Karpas-422 (cell line): ENCODE measurements around the gene NFYC. TPM values are rescaled to one million over a fixed set of nuclear protein-coding genes. Genes with fewer than 3 reads are reported as not detected.
A peak's percentile ranks its signal among the peaks of the same experiment; 100 is the strongest.

Experiments
- DNase-seq: peaks from one replicate; pipeline ENCODE4 v3.0.0-alpha.2; 2015
- H2AFZ ChIP-seq: fragments of 200-600 bp; sonication (generic); 2 replicates; pipeline ENCODE4 v1.6.1; 2014; ENCODE audit warnings: antibody characterized with exemption, low read length, mixed read lengths
- H3K27ac ChIP-seq: fragments of 200-600 bp; sonication (generic); 2 replicates; pipeline ENCODE4 v1.5.1; 2014; ENCODE audit warnings: mild to moderate bottlenecking, low read length, moderate library complexity
- H3K27me3 ChIP-seq: fragments of 200-600 bp; sonication (generic); 2 replicates; pipeline ENCODE4 v1.6.1; 2014; ENCODE audit warnings: low read length, mixed read lengths
- H3K36me3 ChIP-seq: fragments of 200-600 bp; sonication (generic); 2 replicates; pipeline ENCODE4 v1.6.1; 2014; ENCODE audit warnings: low read length, mixed read lengths; ENCODE audit not compliant: insufficient read depth
- H3K4me1 ChIP-seq: fragments of 200-600 bp; sonication (generic); 2 replicates; pipeline ENCODE4 v1.6.1; 2014; ENCODE audit warnings: mild to moderate bottlenecking, low read length, mixed read lengths
- H3K4me2 ChIP-seq: fragments of 200-600 bp; sonication (generic); 2 replicates; pipeline ENCODE4 v1.6.1; 2014; ENCODE audit warnings: low read length, low read depth, mild to moderate bottlenecking; ENCODE audit not compliant: poor library complexity, severe bottlenecking
- H3K4me3 ChIP-seq: fragments of 200-600 bp; sonication (generic); 2 replicates; pipeline ENCODE4 v1.5.1; 2014; ENCODE audit warnings: mild to moderate bottlenecking, antibody characterized with exemption, low read length, mixed read lengths
- H3K79me2 ChIP-seq: fragments of 200-600 bp; sonication (generic); 2 replicates; pipeline ENCODE4 v1.6.1; 2014; ENCODE audit warnings: mild to moderate bottlenecking, low read length, mixed read lengths
- H3K9ac ChIP-seq: fragments of 200-600 bp; sonication (generic); 2 replicates; pipeline ENCODE4 v1.6.0; 2014; ENCODE audit warnings: low read length
- H3K9me2 ChIP-seq: fragments of 200-600 bp; sonication (generic), shearing (Covaris generic); replicated peaks from 2 replicates; pipeline ENCODE4 v1.6.0; 2014; ENCODE audit warnings: mild to moderate bottlenecking, low read length, moderate library complexity; ENCODE audit not compliant: insufficient read depth
- H3K9me3 ChIP-seq: fragments of 300-700, 200-600 bp; sonication (generic); 2 replicates; pipeline ENCODE4 v1.6.1; 2014; ENCODE audit warnings: low read length, mixed read lengths
- H4K20me1 ChIP-seq: fragments of 200-600 bp; sonication (generic); 2 replicates; pipeline ENCODE4 v1.6.1; 2014; ENCODE audit warnings: mild to moderate bottlenecking, antibody characterized with exemption, low read length, low read depth; ENCODE audit not compliant: insufficient read depth
- total RNA-seq: library from RNA; depleted of rRNA; stranded (reverse); fragments of >200 nt; shearing (Covaris generic); gene quantifications from 2 replicates; pipeline ENCODE4 v1.2.3, GENCODE V29; 2014; ENCODE audit warnings: low replicate concordance

NFYC gene
- total RNA-seq, 1 experiment from 2014 or later, result 62.6 TPM

- no peaks in the 10 kb centered on the region for H3K9me2 ChIP-seq
- H3K36me3 ChIP-seq, result no peaks in the 10 kb centered on the region
- peaks cover 7% of the 10 kb centered on the region; the same call in 1 of the 2 replicates for H4K20me1 ChIP-seq
- H3K4me1 ChIP-seq, result peaks cover 35% of the 10 kb centered on the region
- H3K27me3 ChIP-seq, result no peaks in the 10 kb centered on the region
- no peak overlapping the region for H3K4me2 ChIP-seq
- H2AFZ ChIP-seq, result no peak overlapping the region
- no peak for DNase-seq
- H3K79me2 ChIP-seq, result no peaks in the 10 kb centered on the region
- H3K27ac ChIP-seq, result no peak overlapping the region
- no peak overlapping the region for H3K9ac ChIP-seq
- no peak overlapping the region for H3K4me3 ChIP-seq
- no peaks in the 10 kb centered on the region for H3K9me3 ChIP-seq
These were observed 29.4 kb upstream of the NFYC start for GRCh38 chr1:40662151-40662550.

GRCh38 chr1:40662864-40663263 is 28.6 kb upstream of the NFYC start:
- peaks cover 40% of the 10 kb centered on the region for H3K4me1 ChIP-seq
- no peaks in the 10 kb centered on the region for H3K27me3 ChIP-seq
- H3K9ac ChIP-seq, result no peak overlapping the region
- H4K20me1 ChIP-seq, result peaks cover 7% of the 10 kb centered on the region; the same call in 1 of the 2 replicates
- no peak for DNase-seq
- H3K27ac ChIP-seq, result no peak overlapping the region
- no peaks in the 10 kb centered on the region for H3K36me3 ChIP-seq
- no peaks in the 10 kb centered on the region for H3K9me3 ChIP-seq
- H2AFZ ChIP-seq, result no peak overlapping the region
- no peak overlapping the region for H3K4me3 ChIP-seq
- H3K9me2 ChIP-seq, result no peaks in the 10 kb centered on the region
- no peaks in the 10 kb centered on the region for H3K79me2 ChIP-seq
- no peak overlapping the region for H3K4me2 ChIP-seq

GRCh38 chr1:40663324-40664166 is 28.0 kb upstream of the NFYC start:
- no peaks in the 10 kb centered on the region for H3K79me2 ChIP-seq
- no peaks in the 10 kb centered on the region for H3K9me2 ChIP-seq
- no peak overlapping the region for H3K4me2 ChIP-seq
- H3K36me3 ChIP-seq, result no peaks in the 10 kb centered on the region
- no peak overlapping the region for H3K9ac ChIP-seq
- H3K27me3 ChIP-seq, result no peaks in the 10 kb centered on the region
- H3K4me1 ChIP-seq, result peaks cover 41% of the 10 kb centered on the region
- no peaks in the 10 kb centered on the region for H3K9me3 ChIP-seq
- DNase-seq, result no peak
- no peak overlapping the region for H2AFZ ChIP-seq
- peaks cover 7% of the 10 kb centered on the region; the same call in 1 of the 2 replicates for H4K20me1 ChIP-seq
- H3K27ac ChIP-seq, result no peak overlapping the region
- no peak overlapping the region for H3K4me3 ChIP-seq

- Histone ChIP-seq H3K9ac (no peak overlapping the region), H3K4me3 (no peak overlapping the region), H3K27ac (no peak overlapping the region), H3K9me2 (no peaks in the 10 kb centered on the region), H3K79me2 (no peaks in the 10 kb centered on the region), H4K20me1 (peaks cover 7% of the 10 kb centered on the region; the same call in 1 of the 2 replicates), H3K36me3 (no peaks in the 10 kb centered on the region), H3K27me3 (no peaks in the 10 kb centered on the region), H3K9me3 (no peaks in the 10 kb centered on the region), H3K4me2 (no peak overlapping the region), H2AFZ (no peak overlapping the region), H3K4me1 (peaks cover 44% of the 10 kb centered on the region)
- DNase-seq, result no peak
These were observed 27.4 kb upstream of the NFYC start for GRCh38 chr1:40664167-40664537.

- no peaks in the 10 kb centered on the region for H3K79me2 ChIP-seq
- peaks cover 44% of the 10 kb centered on the region for H3K4me1 ChIP-seq
- H3K9ac ChIP-seq, result peak overlapping the region; percentile 66
- peaks cover 7% of the 10 kb centered on the region; the same call in 1 of the 2 replicates for H4K20me1 ChIP-seq
- H3K27me3 ChIP-seq, result no peaks in the 10 kb centered on the region
- peak overlapping the region; percentile 77 for H3K4me2 ChIP-seq
- no peaks in the 10 kb centered on the region for H3K9me2 ChIP-seq
- peak overlapping the region; percentile 60; the same call in 1 of the 2 replicates for H3K4me3 ChIP-seq
- no peaks in the 10 kb centered on the region for H3K36me3 ChIP-seq
- no peak overlapping the region for H3K27ac ChIP-seq
- H2AFZ ChIP-seq, result no peak overlapping the region
- DNase-seq, result no peak
- H3K9me3 ChIP-seq, result no peaks in the 10 kb centered on the region
These were observed 26.7 kb upstream of the NFYC start for GRCh38 chr1:40664791-40665190.

GRCh38 chr1:40665335-40666171 is 26.0 kb upstream of the NFYC start, which contains the start of gene RIMS3:
Gene RIMS3 (minus strand): TSS chr1:40665682. CDS start chr1:40641925, 23,757 bp downstream.
- Histone ChIP-seq H3K9me3 (no peaks in the 10 kb centered on the region), H2AFZ (peak within 1 kb of the TSS; percentile 82; the same call in 1 of the 2 replicates), H3K4me3 (peak within 1 kb of the TSS; percentile 60), H3K9ac (peak within 1 kb of the TSS; percentile 66), H3K27ac (no peak within 1 kb of the TSS), H3K79me2 (no peaks in the 10 kb centered on the region), H3K4me2 (peak within 1 kb of the TSS; percentile 77), H3K36me3 (no peaks in the 10 kb centered on the region), H3K9me2 (no peaks in the 10 kb centered on the region), H3K27me3 (no peaks in the 10 kb centered on the region), H4K20me1 (peaks cover 7% of the 10 kb centered on the region; the same call in 1 of the 2 replicates), H3K4me1 (peaks cover 44% of the 10 kb centered on the region)
- DNase-seq, result peak; percentile 91

GRCh38 chr1:40668769-40669525 is 22.6 kb upstream of the NFYC start:
- DNase-seq, result peak; percentile 94
- H3K9me2 ChIP-seq, result no peaks in the 10 kb centered on the region
- peak overlapping the region; percentile 60 for H3K4me3 ChIP-seq
- no peak overlapping the region for H3K27ac ChIP-seq
- peaks cover 34% of the 10 kb centered on the region for H3K4me1 ChIP-seq
- no peaks in the 10 kb centered on the region for H3K9me3 ChIP-seq
- peak overlapping the region; percentile 51 for H3K9ac ChIP-seq
- peak overlapping the region; percentile 78 for H3K4me2 ChIP-seq
- H3K27me3 ChIP-seq, result no peaks in the 10 kb centered on the region
- peaks cover 7% of the 10 kb centered on the region; the same call in 1 of the 2 replicates for H4K20me1 ChIP-seq
- H3K79me2 ChIP-seq, result no peaks in the 10 kb centered on the region
- no peaks in the 10 kb centered on the region for H3K36me3 ChIP-seq
- H2AFZ ChIP-seq, result peak overlapping the region; percentile 78; the same call in 1 of the 2 replicates
